EH (cell line): ENCODE measurements around the gene MYG1.

ENCODE experiments used
- DNase-seq: peaks from one replicate; pipeline ENCODE4 v3.0.0-alpha.2; 2015; ENCODE audit warnings: low read depth

MYG1 gene

DNA sequence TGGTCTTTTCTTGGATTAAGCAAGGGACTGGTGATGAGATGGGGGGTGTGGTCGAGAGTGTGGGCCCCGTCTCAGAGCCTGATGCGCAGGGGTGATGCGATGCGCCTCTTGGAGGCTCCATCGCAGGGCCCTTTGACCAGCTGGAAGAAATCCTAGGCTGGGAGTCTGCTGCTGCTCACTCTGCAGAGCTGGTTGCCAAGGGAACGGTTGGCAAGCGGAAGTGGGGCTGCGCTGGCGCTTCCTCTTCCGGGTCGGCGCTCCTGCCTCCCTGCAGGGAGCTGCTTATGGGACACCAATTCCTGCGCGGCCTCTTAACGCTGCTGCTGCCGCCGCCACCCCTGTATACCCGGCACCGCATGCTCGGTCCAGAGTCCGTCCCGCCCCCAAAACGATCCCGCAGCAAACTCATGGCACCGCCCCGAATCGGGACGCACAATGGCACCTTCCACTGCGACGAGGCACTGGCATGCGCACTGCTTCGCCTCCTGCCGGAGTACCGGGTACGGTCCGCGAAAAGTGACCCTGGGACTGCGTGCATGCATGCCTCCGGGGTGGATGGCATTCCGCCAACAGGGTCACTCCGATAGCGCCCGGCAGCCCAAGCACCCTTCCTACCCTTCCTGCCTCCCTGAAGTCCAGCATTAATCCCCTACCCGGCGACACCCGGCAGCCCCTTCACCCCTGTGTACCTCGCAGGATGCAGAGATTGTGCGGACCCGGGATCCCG, at the start of gene MYG1:
Gene MYG1 (plus strand): TSS at position 242 of the 727 bp plus-strand sequence. CDS start 43 bp downstream, at position 285.
- peak; percentile 88 for DNase-seq

DNA sequence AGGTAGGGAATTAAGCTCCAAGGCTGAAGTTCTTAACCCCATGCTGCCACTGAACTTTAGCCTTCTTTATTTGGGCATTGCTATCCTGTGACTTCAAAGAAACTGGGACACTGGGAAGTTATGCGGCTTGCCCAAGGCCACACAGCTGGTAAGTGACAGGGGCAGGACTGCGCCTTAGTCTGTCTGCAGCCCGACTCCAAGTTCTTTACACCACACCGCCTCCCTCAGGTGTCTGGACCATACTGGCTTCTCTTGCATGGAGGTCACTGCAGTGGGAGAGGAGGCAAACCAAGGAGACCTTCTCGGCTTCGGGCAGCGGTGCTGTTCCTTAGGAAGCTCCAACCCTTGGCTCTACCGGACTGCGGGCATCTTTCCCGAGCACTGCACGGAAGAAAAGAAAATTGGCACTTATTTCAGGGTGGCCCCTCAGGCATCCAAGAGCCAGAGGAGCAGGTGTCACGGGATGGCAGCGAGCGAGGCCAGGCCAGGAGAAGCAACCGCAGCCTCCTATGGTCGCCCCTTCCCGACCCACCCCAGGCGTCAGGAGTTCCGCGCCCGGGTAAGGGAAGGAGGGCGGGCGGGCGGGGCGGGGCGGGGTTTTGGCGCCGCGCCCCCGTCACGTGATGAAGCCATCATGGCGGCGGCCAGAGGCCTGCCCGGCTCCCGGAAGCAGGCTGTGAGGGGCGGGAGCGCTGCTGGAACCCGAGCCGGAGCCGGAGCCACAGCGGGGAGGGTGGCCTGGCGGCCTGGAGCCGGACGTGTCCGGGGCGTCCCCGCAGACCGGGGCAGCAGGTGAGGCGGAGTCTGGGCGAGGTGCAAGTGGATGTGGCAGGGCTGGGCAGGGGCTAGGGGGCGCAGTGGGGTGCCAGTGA, 47.8 kb upstream of the MYG1 start:
- peak; percentile 83 for DNase-seq

- no peak for DNase-seq
These were observed 47.1 kb upstream of the MYG1 start for GRCh38 chr12:53252349-53252916.

GRCh38 chr12:53253298-53253697, 46.2 kb upstream of the MYG1 start:
- no peak for DNase-seq

DNA sequence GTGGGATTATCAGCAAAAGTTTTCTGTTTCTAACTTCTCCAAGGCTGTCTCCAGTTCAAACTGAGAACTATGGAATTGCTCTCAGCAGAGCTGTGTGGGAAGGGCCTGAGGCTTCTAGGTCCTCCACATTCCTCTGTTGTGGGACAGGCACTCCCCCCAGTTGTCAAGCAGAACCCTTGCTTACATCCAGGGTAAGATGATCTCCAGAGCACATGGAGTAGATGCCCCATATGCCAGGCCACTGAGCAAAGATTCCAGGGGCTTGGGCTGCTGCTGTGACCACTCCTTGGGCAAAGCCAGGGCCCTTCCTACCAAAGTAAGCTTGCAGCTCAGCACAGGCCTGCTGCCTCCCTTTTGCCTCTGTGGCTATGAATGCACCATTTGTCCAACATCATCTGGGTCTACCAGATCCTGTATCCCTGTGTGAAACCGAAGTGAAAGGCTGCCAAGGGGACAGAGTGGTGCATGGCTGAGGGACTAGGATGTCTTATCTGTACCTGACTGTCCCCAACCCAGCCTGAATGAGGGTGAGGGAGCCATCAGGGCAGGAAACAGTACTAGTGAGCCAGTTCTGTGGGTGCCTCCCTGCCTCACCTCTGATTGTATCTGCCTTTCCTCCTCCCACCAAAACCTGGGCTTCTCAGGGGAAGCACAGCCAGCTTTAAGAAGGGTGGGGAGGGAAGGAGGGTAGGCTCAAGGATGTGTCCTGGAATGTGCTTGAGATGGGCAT, 44.5 kb upstream of the MYG1 start:
- no peak for DNase-seq

DNA sequence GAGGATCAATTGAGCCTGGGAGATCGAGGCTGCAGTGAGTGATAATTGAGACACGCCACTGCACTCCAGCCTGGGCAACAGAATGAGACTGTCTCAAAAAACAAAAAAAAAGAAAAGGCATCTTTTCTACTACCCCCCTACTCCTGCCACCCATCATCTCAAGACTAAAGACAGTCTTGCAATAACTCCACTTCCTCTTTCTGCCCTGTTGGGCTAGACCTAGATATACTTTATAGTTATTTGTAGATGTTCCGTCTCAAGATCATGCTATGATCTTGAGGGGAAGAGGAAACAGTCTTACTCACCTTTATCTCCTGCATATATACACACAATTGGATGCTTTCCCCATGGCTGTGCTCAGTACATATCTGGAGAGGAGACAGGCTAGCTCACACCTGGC, 43.5 kb upstream of the MYG1 start:
- no peak for DNase-seq

GRCh38 chr12:53258541-53259539, 40.7 kb upstream of the MYG1 start:
- DNase-seq: no peak

GRCh38 chr12:53259891-53260290, 39.6 kb upstream of the MYG1 start:
- DNase-seq: no peak

- no peak for DNase-seq
These were observed 33.7 kb upstream of the MYG1 start for GRCh38 chr12:53265783-53266182.

GRCh38 chr12:53267306-53267998, 32.0 kb upstream of the MYG1 start:
- DNase-seq: no peak

- peak; percentile 73 for DNase-seq
These were observed 31.4 kb upstream of the MYG1 start, which contains the start of gene ESPL1 for GRCh38 chr12:53267999-53268629. Gene ESPL1, plus strand, starts transcription at chr12:53268299. Its CDS starts 468 bp downstream, at chr12:53268767.

GRCh38 chr12:53268630-53269562, 30.6 kb upstream of the MYG1 start:
- DNase-seq: peak; percentile 43

DNA sequence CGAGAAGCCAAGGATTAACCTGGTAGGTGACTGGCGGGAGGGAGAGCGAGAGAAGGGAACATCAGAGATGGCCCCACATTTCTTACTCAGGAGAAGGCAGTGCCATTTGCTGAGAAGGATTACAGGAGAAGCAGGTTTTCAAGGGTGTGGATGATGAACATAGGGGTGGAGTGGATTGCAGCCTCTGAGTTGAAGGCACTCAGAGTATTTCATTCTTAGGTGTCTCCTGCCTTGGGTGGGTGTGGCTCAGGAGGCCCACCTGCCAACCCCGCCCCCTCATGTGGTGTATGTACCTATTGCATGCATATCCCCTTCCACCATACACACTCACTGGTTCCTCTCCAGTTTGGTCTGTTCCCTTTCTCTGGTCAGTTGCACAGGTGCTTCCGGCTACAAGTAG, 25.1 kb upstream of the MYG1 start:
- no peak for DNase-seq

GRCh38 chr12:53276511-53276910, 23.0 kb upstream of the MYG1 start:
- no peak for DNase-seq

GRCh38 chr12:53277981-53278380, 21.5 kb upstream of the MYG1 start:
- no peak for DNase-seq

GRCh38 chr12:53279283-53279869, 20.1 kb upstream of the MYG1 start:
- no peak for DNase-seq

DNA sequence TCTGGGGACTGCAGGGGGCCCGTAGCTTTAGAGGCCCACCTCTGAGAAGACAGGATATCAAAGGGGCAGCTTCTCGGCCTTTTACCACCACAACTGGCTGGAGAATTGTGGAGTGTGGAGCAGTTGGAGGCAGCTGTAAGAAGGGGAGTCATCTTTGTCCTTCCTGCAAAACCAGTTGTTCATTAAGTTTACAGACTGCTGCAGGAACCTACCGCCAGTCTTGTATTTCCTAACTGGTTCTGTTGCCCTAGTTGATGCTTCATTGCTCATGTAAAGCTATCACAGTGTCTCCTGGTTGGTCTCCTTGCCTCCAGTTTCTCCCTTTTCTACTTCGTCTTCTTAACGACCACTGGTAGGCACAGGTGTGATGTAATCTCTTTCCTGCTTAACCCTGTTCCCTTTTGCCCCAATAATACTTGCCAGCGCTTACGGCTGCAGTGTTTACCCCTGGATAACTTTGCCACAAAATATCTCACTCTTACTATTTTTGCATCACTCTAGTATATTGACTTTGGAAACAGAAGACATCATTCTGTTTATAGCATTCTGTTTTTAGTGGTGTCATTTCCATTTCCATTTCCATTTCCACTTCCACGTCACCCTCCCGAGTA, 19.5 kb upstream of the MYG1 start:
- DNase-seq: no peak

DNA sequence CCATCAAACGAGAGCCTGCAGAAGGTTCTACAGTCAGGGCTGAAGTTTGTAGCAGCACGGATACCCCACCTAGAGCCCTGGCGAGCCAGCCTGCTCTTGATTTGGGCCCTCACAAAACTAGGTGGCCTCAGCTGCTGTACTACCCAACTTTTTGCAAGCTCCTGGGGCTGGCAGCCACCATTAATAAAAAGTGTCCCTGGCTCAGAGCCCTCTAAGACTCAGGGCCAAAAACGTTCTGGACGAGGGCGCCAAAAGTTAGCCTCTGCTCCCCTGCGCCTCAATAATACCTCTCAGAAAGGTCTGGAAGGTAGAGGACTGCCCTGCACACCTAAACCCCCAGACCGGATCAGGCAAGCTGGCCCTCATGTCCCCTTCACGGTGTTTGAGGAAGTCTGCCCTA, 13.0 kb upstream of the MYG1 start:
- no peak for DNase-seq
